Spleen (tissue), 7 donors: ENCODE results near the gene SLC27A2.

Source experiments
- POLR2A ChIP-seq, 3 donors: fragments of 450-650 bp; IDR thresholded peaks; one replicate each; pipeline ENCODE4 v1.5.1; 2017; ENCODE audit warnings: antibody characterized with exemption in 3 of 3, mild to moderate bottlenecking in 1 of 3
- POLR2AphosphoS5 ChIP-seq, 3 donors: sonication (generic); formaldehyde crosslinking; IDR thresholded peaks; one replicate each; pipeline ENCODE4 v1.5.1; 2017; ENCODE audit warnings: antibody characterized with exemption in 3 of 3
- TF ChIP-seq, protein P1 (sequence below), 11 experiments: fragments of 200-600 bp in 7 of 11; fragments of 450-650 bp in 4 of 11; sonication (generic) in 4 of 11; IDR thresholded peaks in 8 of 11; conservative IDR thresholded peaks in 3 of 11; 1 replicate in 7 of 11; 2 replicates in 4 of 11; pipeline versions ENCODE4 v1.4.0 to v1.8.0; 2016 to 2021; ENCODE audit warnings: antibody characterized with exemption in 11 of 11, inconsistent platforms in 4 of 11, mild to moderate bottlenecking in 1 of 11
- donor health status: DM: no; HTN: no; CAD: no; lungs with moderate emphysema.
- donor health status: DM: no; HTN: no; CAD: no.
- donor health status: DM: no; HTN: no; CAD: no.

DNA sequence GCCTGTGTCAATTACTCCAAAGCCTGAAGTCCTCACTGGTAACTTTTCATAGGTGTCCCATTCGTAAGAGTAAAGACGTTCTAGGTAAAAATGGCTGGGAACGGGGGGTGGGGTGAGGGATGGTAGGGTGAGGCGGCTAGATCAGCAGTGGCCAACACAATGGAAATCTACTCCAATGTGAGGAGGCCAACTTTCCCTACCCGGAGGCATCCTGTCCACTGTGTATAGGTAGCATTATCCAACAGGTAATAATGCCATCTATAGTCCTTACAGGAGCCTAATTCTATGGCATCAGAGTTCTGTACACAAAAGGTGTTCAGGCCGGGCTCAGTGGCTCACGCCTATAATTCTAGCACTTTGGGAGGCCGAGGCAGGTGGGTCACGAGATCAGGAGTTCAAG, 54.4 kb downstream of the SLC27A2 start:
- TF ChIP-seq POLR2A (IDR thresholded peaks at IDR 0.05) (no peak), POLR2AphosphoS5 (IDR thresholded peaks at IDR 0.05) (no peak)
- TF ChIP-seq, protein P1, sequence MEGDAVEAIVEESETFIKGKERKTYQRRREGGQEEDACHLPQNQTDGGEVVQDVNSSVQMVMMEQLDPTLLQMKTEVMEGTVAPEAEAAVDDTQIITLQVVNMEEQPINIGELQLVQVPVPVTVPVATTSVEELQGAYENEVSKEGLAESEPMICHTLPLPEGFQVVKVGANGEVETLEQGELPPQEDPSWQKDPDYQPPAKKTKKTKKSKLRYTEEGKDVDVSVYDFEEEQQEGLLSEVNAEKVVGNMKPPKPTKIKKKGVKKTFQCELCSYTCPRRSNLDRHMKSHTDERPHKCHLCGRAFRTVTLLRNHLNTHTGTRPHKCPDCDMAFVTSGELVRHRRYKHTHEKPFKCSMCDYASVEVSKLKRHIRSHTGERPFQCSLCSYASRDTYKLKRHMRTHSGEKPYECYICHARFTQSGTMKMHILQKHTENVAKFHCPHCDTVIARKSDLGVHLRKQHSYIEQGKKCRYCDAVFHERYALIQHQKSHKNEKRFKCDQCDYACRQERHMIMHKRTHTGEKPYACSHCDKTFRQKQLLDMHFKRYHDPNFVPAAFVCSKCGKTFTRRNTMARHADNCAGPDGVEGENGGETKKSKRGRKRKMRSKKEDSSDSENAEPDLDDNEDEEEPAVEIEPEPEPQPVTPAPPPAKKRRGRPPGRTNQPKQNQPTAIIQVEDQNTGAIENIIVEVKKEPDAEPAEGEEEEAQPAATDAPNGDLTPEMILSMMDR (IDR thresholded peaks at IDR 0.05 in 8 of 11, conservative IDR thresholded peaks at IDR 0.05 in 3 of 11): no peak
